Epithelial cell of esophagus (primary cell): ENCODE data around the gene JAK3.
"Not testable (repeated sequence)": the region's sequence is repeated elsewhere in the genome, so short reads cannot be mapped to it uniquely, and the experiment has no call there.

Experiments
- DNase-seq: peaks from one replicate; pipeline ENCODE4 v3.0.0; 2010; ENCODE audit warnings: low read depth
- H3K4me3 ChIP-seq: 2 replicates; pipeline ENCODE4 v1.5.1; 2011; ENCODE audit warnings: mild to moderate bottlenecking, low read length, control low read depth
- TF ChIP-seq, protein P1 (sequence below): IDR thresholded peaks from 2 replicates; pipeline ENCODE4 v1.5.1; 2011; ENCODE audit warnings: low read depth, mild to moderate bottlenecking, low read length, control low read depth, inconsistent platforms; ENCODE audit not compliant: insufficient read depth; ENCODE audit errors: missing control alignments

JAK3 gene

DNA sequence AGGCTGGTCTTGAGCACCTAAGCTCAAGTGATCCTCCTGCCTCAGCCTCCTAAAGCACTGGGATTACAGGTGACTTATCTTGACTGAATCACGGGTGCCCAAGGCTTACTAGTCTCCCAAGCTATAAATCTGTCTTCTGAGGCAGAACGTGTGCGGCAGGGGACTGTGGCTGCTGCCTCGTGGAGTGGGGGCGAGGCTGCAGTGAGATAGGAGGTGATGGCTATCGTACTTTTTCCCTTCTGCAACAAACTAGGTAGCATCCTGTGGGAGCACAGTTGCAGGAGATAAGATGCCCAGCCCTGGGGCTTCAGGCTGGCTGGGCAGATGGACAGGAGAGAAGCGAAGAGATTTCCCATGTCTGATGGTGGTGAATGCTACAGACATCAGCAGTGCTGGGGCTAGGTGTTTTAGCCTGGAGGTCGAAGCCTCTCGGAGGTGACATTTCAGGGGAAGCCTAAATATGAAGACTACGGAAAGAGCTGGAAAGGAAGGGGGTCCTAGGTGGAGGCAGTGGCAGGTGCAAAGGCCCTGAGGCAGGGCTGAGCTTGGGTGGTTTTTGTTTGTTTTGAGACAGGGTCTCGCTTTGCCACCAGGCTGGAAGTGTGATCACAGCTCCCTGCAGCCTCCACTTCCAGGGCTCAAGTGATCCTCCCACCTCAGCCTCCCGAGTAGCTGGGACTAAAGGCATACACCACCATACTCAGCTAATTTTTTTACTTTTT lies 45.5 kb downstream of the JAK3 start:
- H3K4me3 ChIP-seq = no peak overlapping the region
- TF ChIP-seq, protein P1, sequence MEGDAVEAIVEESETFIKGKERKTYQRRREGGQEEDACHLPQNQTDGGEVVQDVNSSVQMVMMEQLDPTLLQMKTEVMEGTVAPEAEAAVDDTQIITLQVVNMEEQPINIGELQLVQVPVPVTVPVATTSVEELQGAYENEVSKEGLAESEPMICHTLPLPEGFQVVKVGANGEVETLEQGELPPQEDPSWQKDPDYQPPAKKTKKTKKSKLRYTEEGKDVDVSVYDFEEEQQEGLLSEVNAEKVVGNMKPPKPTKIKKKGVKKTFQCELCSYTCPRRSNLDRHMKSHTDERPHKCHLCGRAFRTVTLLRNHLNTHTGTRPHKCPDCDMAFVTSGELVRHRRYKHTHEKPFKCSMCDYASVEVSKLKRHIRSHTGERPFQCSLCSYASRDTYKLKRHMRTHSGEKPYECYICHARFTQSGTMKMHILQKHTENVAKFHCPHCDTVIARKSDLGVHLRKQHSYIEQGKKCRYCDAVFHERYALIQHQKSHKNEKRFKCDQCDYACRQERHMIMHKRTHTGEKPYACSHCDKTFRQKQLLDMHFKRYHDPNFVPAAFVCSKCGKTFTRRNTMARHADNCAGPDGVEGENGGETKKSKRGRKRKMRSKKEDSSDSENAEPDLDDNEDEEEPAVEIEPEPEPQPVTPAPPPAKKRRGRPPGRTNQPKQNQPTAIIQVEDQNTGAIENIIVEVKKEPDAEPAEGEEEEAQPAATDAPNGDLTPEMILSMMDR = no peak
- DNase-seq = no peak

DNA sequence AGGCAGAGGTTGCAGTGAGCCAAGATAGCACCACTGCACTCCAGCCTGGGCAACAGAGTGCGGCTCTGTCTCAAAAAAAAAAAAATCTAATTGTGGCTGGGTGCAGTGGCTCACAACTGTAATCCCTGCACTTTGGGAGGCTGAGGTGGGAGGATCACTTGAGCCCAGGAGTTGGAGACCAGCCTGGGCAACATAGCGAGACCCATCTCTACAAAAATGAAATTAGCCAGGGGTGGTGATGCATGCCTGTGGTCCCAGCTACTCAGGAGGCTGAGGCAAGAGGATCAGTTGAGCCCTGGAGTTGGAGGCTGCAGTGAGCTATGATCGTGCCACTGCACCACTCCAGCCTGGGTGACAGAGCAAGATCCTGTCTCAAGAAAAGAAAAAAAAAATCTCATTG lies 49.2 kb downstream of the JAK3 start:
- H3K4me3 ChIP-seq, DNase-seq: not testable (repeated sequence)

DNA sequence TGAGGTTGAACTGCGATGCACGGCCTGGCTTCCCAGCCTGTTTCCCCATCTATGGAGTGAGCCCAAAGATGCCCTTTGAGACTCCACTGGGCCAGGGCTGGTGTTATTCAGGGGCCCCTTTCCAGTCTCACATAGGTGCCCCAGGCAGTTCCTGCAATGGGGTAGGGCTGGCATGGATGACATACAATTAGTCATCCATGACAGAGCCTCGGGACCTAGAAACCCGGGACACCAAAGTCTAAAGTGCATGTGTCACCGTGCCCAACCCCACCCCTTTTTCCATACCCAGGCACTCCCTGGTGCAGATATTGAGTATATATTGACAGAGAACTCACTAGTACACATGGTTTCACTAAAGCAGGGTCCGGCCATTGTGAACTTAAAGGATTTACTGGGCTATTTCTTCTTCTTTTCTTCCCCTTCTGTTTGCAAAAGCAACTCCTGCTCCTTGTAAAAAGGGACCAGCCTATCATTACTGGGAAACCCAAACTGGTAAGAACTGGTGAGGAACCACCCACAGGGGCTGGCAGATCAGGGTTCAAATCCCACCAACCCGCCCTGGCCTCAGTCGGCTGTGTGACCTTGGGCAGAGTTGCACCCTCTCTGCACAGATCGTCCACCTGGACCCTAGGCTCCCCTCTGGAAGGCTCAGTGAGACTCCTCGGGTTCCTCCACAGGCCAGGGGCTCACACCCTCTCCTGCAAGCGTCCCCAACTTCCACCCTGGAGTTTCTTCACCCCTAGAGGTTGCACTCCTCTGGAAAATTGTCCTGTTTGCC lies 50.2 kb downstream of the JAK3 start:
- no peak overlapping the region for H3K4me3 ChIP-seq
- TF ChIP-seq, protein P1 = no peak
- DNase-seq = peak; percentile 95

DNA sequence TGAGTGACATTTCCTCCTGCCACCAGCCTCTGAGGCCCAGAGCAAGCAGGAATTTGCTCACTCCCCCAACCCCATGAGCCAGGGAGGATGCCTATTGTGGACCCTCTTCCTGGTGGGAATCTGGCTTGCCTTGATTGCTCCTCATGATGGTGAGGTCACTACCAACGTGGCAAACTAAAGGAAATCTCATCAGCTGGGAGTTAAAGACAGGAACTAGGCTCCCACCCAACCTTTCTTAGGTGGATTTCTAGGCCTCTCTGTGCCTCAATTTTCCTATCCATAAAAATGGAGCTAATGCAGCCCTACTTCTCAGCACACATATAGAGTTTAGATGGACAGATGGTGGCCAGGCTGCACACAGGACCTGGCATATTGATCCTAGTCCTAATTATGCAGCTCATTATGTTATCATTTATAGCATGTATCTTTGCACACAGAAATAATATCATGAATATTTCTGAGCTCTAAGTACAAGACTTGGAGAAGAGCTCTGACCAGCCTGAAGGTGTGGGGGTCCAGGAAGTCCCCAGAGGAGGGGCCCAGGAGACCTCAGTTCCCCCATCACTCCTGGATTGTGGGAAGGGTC lies 50.9 kb downstream of the JAK3 start:
- no peak for DNase-seq
- H3K4me3 ChIP-seq = no peak overlapping the region
- TF ChIP-seq, protein P1 = no peak

DNA sequence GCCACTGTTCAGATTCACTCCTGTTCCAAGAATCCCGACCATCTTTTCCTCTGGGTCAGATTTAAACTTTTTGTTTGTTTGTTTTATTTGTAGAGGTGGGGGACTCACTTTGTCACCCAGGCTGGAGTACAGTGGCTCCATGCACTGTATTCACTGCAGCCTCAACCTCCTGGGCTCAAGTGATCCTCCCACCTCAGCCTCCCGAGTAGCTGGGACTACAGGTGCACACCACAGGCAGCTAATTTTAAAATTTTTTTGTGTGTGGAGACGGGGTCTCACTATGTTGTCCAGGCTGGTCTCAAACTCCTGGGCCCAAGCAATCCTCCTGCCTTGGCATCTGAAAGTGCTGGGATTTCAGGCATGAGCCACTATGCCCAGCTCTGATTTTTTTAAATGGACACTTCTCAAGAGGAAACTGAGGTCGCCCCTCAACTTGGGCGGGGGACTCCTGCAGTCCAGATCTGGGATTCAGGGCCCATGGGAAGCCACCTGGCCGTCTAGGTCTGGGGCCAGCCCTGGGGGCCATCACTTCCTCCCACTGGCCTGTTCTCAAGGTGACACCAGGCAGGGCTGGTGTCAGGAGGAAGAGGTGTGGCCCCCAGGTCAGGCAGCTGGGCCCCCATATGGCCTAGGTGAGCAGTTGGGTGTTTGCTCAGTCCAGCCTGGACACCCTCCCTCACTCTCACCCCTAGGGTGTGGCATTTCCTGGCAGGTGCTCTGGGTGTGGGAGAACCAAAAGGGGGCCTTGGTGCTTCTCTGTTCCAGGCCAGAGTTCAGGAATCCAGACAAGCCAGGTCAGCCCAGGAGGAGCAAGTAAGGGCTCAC lies 51.6 kb downstream of the JAK3 start:
- H3K4me3 ChIP-seq = peak overlapping the region; percentile 32
- TF ChIP-seq, protein P1 = no peak

DNA sequence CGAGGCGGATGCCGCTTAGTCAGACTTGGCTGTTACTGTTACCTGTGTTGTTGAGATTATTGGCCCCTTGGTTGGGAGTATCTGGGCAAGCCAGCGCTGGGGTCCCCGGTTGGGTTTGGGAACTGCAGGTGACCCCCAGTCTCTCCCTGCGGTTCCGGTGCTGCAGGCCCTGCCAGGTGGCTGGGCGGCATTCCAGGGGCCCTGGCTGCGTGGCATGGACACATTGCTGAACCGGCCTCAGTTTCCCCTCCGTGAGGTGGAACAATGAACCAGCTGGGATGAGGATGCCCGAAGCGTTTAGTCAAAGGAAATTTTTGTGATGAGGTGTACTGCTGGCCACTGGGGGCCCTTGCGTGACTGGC lies 52.3 kb downstream of the JAK3 start:
- DNase-seq = no peak
- peak overlapping the region; percentile 32 for H3K4me3 ChIP-seq
- TF ChIP-seq, protein P1 = no peak

More for the DNA sequence above, 51.6 kb downstream of the JAK3 start:
- DNase-seq = no peak

DNA sequence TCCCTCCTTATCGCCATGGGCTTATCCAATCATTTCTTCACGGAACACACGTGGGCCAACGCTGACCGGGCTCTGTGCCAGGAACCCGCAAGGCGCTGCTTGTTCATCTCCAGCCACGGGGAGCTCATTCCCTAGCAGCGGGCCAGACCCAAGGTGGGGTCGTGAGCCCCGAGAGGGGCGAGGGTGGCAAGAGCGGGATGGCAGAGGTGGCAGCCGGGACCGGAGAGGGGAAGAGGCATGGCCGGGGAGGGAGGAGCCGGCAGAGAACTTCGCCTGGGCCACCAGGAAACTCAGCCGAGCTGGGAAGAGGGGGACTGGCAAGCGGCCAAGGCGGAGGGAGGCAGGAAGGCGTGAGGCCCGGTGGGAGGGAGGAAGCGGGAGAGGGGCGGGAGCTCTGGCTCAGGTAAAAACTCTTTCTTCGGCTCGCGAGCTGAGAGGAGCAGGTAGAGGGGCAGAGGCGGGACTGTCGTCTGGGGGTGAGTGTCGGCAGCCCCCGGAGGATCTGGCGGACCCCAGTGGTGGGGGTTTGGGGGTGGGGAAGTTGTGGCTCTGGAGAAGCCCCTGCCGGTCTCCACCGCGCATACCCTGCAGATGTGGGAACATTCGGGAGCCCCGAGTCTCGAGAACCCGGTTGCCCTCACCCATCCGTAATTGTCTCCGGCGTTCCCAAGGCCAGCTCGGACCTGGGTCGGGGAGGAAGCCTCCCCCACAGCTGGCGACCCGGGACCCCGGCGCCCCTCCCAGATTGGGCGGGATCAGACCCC lies 52.9 kb downstream of the JAK3 start, which contains the start of gene B3GNT3:
B3GNT3 (plus strand) TSS at position 408 of the 764 bp plus-strand sequence. CDS start 12,670 bp downstream, outside the sequence.
- TF ChIP-seq, protein P1 = no peak
- H3K4me3 ChIP-seq = peak within 1 kb of the TSS; percentile 32
- DNase-seq = peak; percentile 70
